Measurements from ENCODE around the gene SNRPD3. TPM values are rescaled to one million over a fixed set of nuclear protein-coding genes. Genes with fewer than 3 reads are reported as not detected.
A peak's percentile ranks its signal among the peaks of the same experiment; 100 is the strongest.
"Not testable (repeated sequence)": the region's sequence is repeated elsewhere in the genome, so short reads cannot be mapped to it uniquely, and the experiment has no call there.

SNRPD3 gene
- total RNA-seq, 2 donors from 2014 or later = 104 to 117 TPM

GRCh38 chr22:24518771-24519485, 36.9 kb upstream of the SNRPD3 start:
- Mint-ChIP-seq H3K9me3 (no peaks in the 10 kb centered on the region), H3K4me1 (ENCODE audit: low read depth in 2 of 2) (peaks cover 12 to 31% of the 10 kb centered on the region in 2 donors), H3K27me3 (no peaks in the 10 kb centered on the region), H3K4me3 (no peak overlapping the region), H3K27ac (peak overlapping the region in 1 of 2 donors; percentile 12), H3K36me3 (no peaks in the 10 kb centered on the region)
- ATAC-seq (no peak), DNase-seq (ENCODE audit: low spot score) (no peak)

DNA sequence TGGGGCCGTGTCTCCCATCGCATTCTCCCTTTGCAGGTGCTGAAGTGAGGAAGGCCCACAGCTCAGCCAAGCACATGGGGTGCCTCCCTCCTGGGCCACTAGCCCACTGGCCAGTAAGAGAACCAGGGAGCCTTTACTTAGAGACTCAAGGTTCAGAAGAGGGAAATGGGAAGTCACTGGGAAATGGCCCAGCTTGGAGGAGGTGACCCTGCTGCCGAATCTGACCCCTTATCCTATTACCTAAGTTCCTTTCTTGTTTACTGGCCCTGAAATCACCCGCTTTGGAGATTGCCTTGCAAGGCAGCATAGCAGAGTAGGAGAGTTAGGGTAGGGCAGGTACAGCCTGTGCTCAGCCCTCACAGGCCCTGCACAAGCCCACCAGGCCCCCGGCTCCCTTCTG, 36.3 kb upstream of the SNRPD3 start:
- ATAC-seq (no peak), DNase-seq (ENCODE audit: low spot score) (no peak)
- no peaks in the 10 kb centered on the region for H3K27me3 Mint-ChIP-seq
- peak overlapping the region in 1 of 2 donors; percentile 12 for H3K27ac Mint-ChIP-seq
- H3K36me3 Mint-ChIP-seq = no peaks in the 10 kb centered on the region
- no peak overlapping the region for H3K4me3 Mint-ChIP-seq
- peaks cover 12 to 30% of the 10 kb centered on the region in 2 donors for H3K4me1 Mint-ChIP-seq (ENCODE audit: low read depth in 2 of 2)
- H3K9me3 Mint-ChIP-seq = no peaks in the 10 kb centered on the region

DNA sequence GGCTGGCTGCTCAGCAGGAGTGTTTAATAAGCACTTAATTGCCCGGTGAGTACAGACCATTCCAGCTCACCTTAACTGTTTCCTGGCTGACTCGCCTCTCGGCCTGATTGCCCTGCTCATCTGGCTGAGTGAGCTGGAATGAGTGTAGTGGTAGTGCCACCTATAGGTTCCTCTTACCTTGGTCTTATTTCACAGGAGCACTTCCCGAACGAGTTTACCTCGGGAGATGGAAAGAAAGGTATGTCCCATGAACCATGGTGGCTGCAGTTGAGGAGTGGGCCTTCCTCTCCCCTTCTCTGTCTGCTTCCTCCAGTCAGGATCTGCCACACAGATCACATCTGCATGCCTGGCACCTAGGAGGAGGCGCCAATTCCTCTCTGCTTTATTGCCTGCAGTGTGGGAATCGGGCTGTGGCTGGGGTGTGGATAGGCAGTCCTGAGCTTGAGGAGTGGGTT, 34.0 kb upstream of the SNRPD3 start:
- no peaks in the 10 kb centered on the region for H3K9me3 Mint-ChIP-seq
- DNase-seq (ENCODE audit: low spot score) = no peak
- H3K27ac Mint-ChIP-seq = peak overlapping the region in 1 of 2 donors; percentile 81
- H3K36me3 Mint-ChIP-seq = no peaks in the 10 kb centered on the region
- H3K4me3 Mint-ChIP-seq = no peak overlapping the region
- H3K4me1 Mint-ChIP-seq (ENCODE audit: low read depth in 2 of 2) = peaks cover 12 to 26% of the 10 kb centered on the region in 2 donors
- H3K27me3 Mint-ChIP-seq = no peaks in the 10 kb centered on the region
- no peak for ATAC-seq

- Mint-ChIP-seq H3K27me3 (no peaks in the 10 kb centered on the region), H3K4me3 (no peak overlapping the region), H3K9me3 (no peaks in the 10 kb centered on the region), H3K4me1 (ENCODE audit: low read depth in 2 of 2) (peaks cover 12 to 19% of the 10 kb centered on the region in 2 donors), H3K36me3 (no peaks in the 10 kb centered on the region), H3K27ac (peak overlapping the region in 1 of 2 donors; percentile 81)
- no peak for DNase-seq (ENCODE audit: low spot score)
- ATAC-seq = no peak
Measured at GRCh38 chr22:24523873-24524272, 31.9 kb upstream of the SNRPD3 start.

DNA sequence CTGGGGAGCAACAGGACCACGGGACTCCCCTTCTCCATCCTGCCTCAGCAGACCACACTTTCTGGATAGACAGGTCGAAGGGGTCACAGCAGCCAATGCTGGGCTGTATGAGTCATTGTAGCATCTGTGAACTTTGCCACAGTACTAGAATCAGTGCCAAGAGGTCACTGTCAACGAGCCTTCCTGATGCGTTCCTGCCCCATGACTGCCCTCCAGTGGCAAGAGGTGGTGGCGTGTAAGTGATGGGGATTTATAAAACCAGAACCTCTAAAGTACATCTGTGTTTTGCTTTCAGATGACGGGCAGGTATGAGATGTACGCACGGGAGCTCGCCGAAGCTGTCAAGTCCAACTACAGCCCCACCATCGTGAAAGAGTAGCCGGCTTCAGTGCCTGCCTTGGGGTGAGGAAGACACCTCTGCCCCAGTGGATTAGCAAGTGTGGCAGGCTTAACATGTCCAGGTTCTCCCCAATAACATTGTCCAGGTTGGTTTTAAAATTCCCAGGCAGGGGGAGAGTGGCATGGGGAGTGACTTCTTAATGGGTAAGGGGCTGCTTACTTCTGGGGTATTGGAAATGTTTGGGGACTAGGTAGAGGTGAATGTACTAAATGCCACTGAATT, 30.3 kb upstream of the SNRPD3 start:
- no peak overlapping the region for H3K4me3 Mint-ChIP-seq
- H3K27me3 Mint-ChIP-seq = no peaks in the 10 kb centered on the region
- H3K27ac Mint-ChIP-seq = peak overlapping the region in 1 of 2 donors; percentile 69
- peak; percentile 95 to 97 for ATAC-seq
- no peaks in the 10 kb centered on the region for H3K36me3 Mint-ChIP-seq
- peak; percentile 85 for DNase-seq (ENCODE audit: low spot score)
- H3K9me3 Mint-ChIP-seq = no peaks in the 10 kb centered on the region
- peaks cover 12 to 19% of the 10 kb centered on the region in 2 donors for H3K4me1 Mint-ChIP-seq (ENCODE audit: low read depth in 2 of 2)

DNA sequence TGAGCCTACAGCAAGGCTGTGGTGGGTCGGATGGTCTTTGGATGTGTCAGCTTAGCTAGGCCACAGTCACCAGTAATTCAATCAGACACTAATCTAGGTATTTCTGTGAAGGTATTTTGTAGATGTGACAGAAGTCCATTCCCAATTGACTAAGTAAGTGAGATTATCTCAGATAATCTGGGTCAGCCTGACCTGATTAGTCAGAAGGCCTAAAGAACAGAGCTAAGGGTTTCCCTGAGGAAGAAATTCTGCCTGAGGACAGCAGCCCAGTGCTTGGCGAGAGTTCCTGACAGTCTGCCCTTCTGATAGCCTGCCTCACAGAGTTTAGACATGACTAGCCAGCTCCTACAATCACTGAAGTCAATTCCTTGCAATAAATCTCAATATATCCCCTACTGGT, 29.6 kb upstream of the SNRPD3 start:
- H3K9me3 Mint-ChIP-seq = no peaks in the 10 kb centered on the region
- H3K36me3 Mint-ChIP-seq = no peaks in the 10 kb centered on the region
- DNase-seq (ENCODE audit: low spot score) (no peak), ATAC-seq (no peak)
- H3K4me3 Mint-ChIP-seq = no peak overlapping the region
- no peak overlapping the region for H3K27ac Mint-ChIP-seq
- no peaks in the 10 kb centered on the region for H3K27me3 Mint-ChIP-seq
- peaks cover 12 to 19% of the 10 kb centered on the region in 2 donors for H3K4me1 Mint-ChIP-seq (ENCODE audit: low read depth in 2 of 2)

- H3K27ac Mint-ChIP-seq = no peak overlapping the region
- no peak overlapping the region for H3K4me3 Mint-ChIP-seq
- H3K36me3 Mint-ChIP-seq = no peaks in the 10 kb centered on the region
- no peaks in the 10 kb centered on the region for H3K27me3 Mint-ChIP-seq
- H3K9me3 Mint-ChIP-seq = no peaks in the 10 kb centered on the region
- H3K4me1 Mint-ChIP-seq (ENCODE audit: low read depth in 2 of 2) = peaks cover 5 to 7% of the 10 kb centered on the region in 2 donors
- no peak for DNase-seq (ENCODE audit: low spot score)
- no peak for ATAC-seq
Measured at GRCh38 chr22:24529898-24530297, 25.9 kb upstream of the SNRPD3 start.

DNA sequence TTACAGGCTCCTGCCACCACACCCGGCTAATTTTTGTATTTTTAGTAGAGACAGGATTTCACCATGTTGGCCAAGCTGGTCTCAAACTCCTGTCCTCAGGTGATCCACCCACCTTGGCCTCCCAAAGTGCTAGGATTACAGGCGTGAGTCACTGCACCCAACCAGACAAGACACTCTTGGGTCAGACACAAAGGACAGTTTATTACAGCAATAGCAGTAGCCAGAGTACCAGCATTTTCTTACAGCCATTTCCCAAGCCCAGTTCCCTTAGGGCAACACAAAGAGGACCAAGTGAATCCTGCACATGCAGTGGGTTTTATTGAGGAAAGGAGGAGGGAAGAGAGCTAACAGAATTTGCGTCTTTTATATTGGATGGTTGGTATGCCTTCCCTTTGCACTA, 24.8 kb upstream of the SNRPD3 start:
- H3K4me1 Mint-ChIP-seq (ENCODE audit: low read depth in 2 of 2); H3K4me3 Mint-ChIP-seq; H3K27me3 Mint-ChIP-seq; ATAC-seq; DNase-seq (ENCODE audit: low spot score); H3K36me3 Mint-ChIP-seq; H3K9me3 Mint-ChIP-seq; H3K27ac Mint-ChIP-seq: not testable (repeated sequence)

- Mint-ChIP-seq H3K27me3 (no peaks in the 10 kb centered on the region), H3K4me3 (no peak overlapping the region), H3K9me3 (no peaks in the 10 kb centered on the region), H3K4me1 (ENCODE audit: low read depth in 2 of 2) (no peaks in the 10 kb centered on the region), H3K27ac (no peak overlapping the region), H3K36me3 (no peaks in the 10 kb centered on the region)
- DNase-seq (ENCODE audit: low spot score) = no peak
- no peak for ATAC-seq
Measured at GRCh38 chr22:24532075-24532474, 23.7 kb upstream of the SNRPD3 start.

- no peak for ATAC-seq
- peaks cover 6% of the 10 kb centered on the region for H3K36me3 Mint-ChIP-seq
- no peak overlapping the region for H3K4me3 Mint-ChIP-seq
- H3K4me1 Mint-ChIP-seq (ENCODE audit: low read depth in 2 of 2) = peaks cover 0 to 3% of the 10 kb centered on the region in 2 donors
- DNase-seq (ENCODE audit: low spot score) = no peak
- H3K27ac Mint-ChIP-seq = no peak overlapping the region
- no peaks in the 10 kb centered on the region for H3K9me3 Mint-ChIP-seq
- H3K27me3 Mint-ChIP-seq = no peaks in the 10 kb centered on the region
Measured at GRCh38 chr22:24535348-24535747, 20.5 kb upstream of the SNRPD3 start.

GRCh38 chr22:24536089-24536488, 19.7 kb upstream of the SNRPD3 start:
- no peaks in the 10 kb centered on the region for H3K9me3 Mint-ChIP-seq
- peaks cover 0 to 6% of the 10 kb centered on the region in 2 donors for H3K4me1 Mint-ChIP-seq (ENCODE audit: low read depth in 2 of 2)
- H3K36me3 Mint-ChIP-seq = peaks cover 6% of the 10 kb centered on the region
- H3K27me3 Mint-ChIP-seq = no peaks in the 10 kb centered on the region
- DNase-seq (ENCODE audit: low spot score) (no peak), ATAC-seq (no peak)
- H3K27ac Mint-ChIP-seq = no peak overlapping the region
- no peak overlapping the region for H3K4me3 Mint-ChIP-seq

- Mint-ChIP-seq H3K27me3 (no peaks in the 10 kb centered on the region), H3K36me3 (peaks cover 6% of the 10 kb centered on the region)
Measured at GRCh38 chr22:24540470-24540869, 15.3 kb upstream of the SNRPD3 start.

GRCh38 chr22:24541681-24542515, 13.9 kb upstream of the SNRPD3 start:
- ATAC-seq = peak in 1 of 2 donors; percentile 28
- no peak for DNase-seq (ENCODE audit: low spot score)
- peaks cover 8% of the 10 kb centered on the region for H3K36me3 Mint-ChIP-seq

More at GRCh38 chr22:24540470-24540869, 15.3 kb upstream of the SNRPD3 start:
- H3K9me3 Mint-ChIP-seq = no peaks in the 10 kb centered on the region
- ATAC-seq = no peak
- no peak overlapping the region for H3K27ac Mint-ChIP-seq
- H3K4me3 Mint-ChIP-seq = no peak overlapping the region
- peaks cover 0 to 6% of the 10 kb centered on the region in 2 donors for H3K4me1 Mint-ChIP-seq (ENCODE audit: low read depth in 2 of 2)
- DNase-seq (ENCODE audit: low spot score) = no peak

DNA sequence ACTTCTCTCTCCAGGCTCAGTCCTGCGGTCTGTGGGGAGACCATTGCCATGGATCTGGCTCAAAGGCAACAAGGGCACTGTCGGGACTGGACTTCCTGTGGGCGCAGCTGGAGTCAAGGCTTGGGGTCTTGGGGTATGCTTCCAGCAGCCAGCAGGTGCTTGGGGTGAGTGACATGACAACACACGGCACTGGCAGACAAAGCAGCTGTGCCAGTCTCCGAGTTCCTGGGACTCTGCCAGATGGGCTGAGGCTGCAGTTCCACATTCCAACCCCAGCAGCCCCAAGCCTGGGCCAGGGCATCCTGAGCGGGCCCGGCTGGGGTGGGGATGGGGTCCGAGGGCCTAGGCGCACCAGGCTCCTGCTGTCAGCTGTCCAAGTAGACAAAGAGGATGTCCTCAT, 13.2 kb upstream of the SNRPD3 start:
- H3K27ac Mint-ChIP-seq = no peak overlapping the region
- H3K36me3 Mint-ChIP-seq = peaks cover 11% of the 10 kb centered on the region
- no peak overlapping the region for H3K4me3 Mint-ChIP-seq
- ATAC-seq (no peak), DNase-seq (ENCODE audit: low spot score) (no peak)
- peaks cover 0 to 6% of the 10 kb centered on the region in 2 donors for H3K4me1 Mint-ChIP-seq (ENCODE audit: low read depth in 2 of 2)
- H3K9me3 Mint-ChIP-seq = no peaks in the 10 kb centered on the region
- H3K27me3 Mint-ChIP-seq = no peaks in the 10 kb centered on the region

More at GRCh38 chr22:24541681-24542515, 13.9 kb upstream of the SNRPD3 start:
- no peaks in the 10 kb centered on the region for H3K27me3 Mint-ChIP-seq
- H3K4me1 Mint-ChIP-seq (ENCODE audit: low read depth in 2 of 2) = peaks cover 0 to 6% of the 10 kb centered on the region in 2 donors
- H3K27ac Mint-ChIP-seq = peak overlapping the region in 1 of 2 donors; percentile 5
- no peak overlapping the region for H3K4me3 Mint-ChIP-seq
- no peaks in the 10 kb centered on the region for H3K9me3 Mint-ChIP-seq
